HepG2 (cell line): ENCODE measurements around the gene INTU. TPM values are rescaled to one million over a fixed set of nuclear protein-coding genes. Genes with fewer than 3 reads are reported as not detected.

Experiments used
- ATAC-seq: fragments of 200-7000 bp; cut with Tn5 transposase; 3 replicates; pipeline ENCODE4 v1.9.1; 2020; ENCODE audit warnings: mild to moderate bottlenecking, moderate library complexity
- BruUV-seq: library from RNA; stranded (reverse); fragments of 400-500 nt; replicated peaks from 2 replicates; lab custom pipeline; 2021; lab: Mats Ljungman, UMichigan
- CTCF ChIA-PET: fragments of 300-600 bp; formaldehyde crosslinking; extraction: SDS; loops from one replicate; lab custom pipeline; 2021; ENCODE audit warnings: low total read pairs, inconsistent platforms, low intra/inter-chr PET ratio; lab: Yijun Ruan, JAX
- POLR2A ChIA-PET: fragments of 350-600 bp; sonication (Branson Sonifier 250); formaldehyde crosslinking; loops from one replicate; lab custom pipeline; 2020; ENCODE audit warnings: antibody characterized with exemption, inconsistent platforms; lab: Yijun Ruan, JAX
- DNase-seq: peaks from one replicate; pipeline ENCODE4 v3.0.0-alpha.2; 2015; ENCODE audit warnings: low spot score
- FAIRE-seq: peaks from 3 replicates; lab custom pipeline; 2011; peaks lifted over from hg19 to GRCh38; lab: Jason Lieb, UNC
- H2AFZ ChIP-seq: one replicate; pipeline ENCODE4 v1.6.1; 2011; ENCODE audit warnings: low read length, inconsistent platforms
- H3K27ac ChIP-seq: fragments of 300-600 bp; 3 replicates; pipeline ENCODE4 v1.8.0; 2011; ENCODE audit warnings: mixed run types, mild to moderate bottlenecking, mixed read lengths, low read length, inconsistent platforms; ENCODE audit not compliant: insufficient read depth; ENCODE audit errors: extremely low read length
- H3K27me3 ChIP-seq, 2 experiments: fragments of 200-600 bp in 1 of 2; 2 replicates in 1 of 2; 3 replicates in 1 of 2; pipeline versions ENCODE4 v1.6.0 to v1.8.0; 2011; ENCODE audit warnings: low read length in 2 of 2, mild to moderate bottlenecking in 2 of 2, moderate library complexity in 2 of 2, inconsistent platforms in 1 of 2; ENCODE audit not compliant: insufficient read depth in 2 of 2, control insufficient read depth in 1 of 2
- H3K36me3 ChIP-seq, 2 experiments: fragments of 200-600 bp in 1 of 2; replicated peaks in 1 of 2; 2 replicates in 1 of 2; 3 replicates in 1 of 2; pipeline versions ENCODE4 v1.5.1 to v1.8.0; 2011; ENCODE audit warnings: low read length in 2 of 2, inconsistent platforms in 1 of 2; ENCODE audit not compliant: insufficient read depth in 2 of 2, control insufficient read depth in 1 of 2
- H3K4me1 ChIP-seq: 2 replicates; pipeline ENCODE4 v1.5.1; 2012; ENCODE audit warnings: low read length, inconsistent platforms; ENCODE audit not compliant: insufficient read depth
- H3K4me2 ChIP-seq: 2 replicates; pipeline ENCODE4 v1.6.0; 2011; ENCODE audit warnings: low read depth, low read length, inconsistent platforms
- H3K4me3 ChIP-seq, 3 experiments: fragments of 200-600 bp in 1 of 3; sonication (generic), shearing (Covaris generic) in 1 of 3; replicated peaks in 1 of 3; 2 replicates each; pipeline ENCODE4 v1.5.1; 2011 to 2016; ENCODE audit warnings: low read length in 3 of 3, inconsistent platforms in 2 of 3, low read depth in 2 of 3, mild to moderate bottlenecking in 2 of 3, control low read depth in 1 of 3, mixed read lengths in 1 of 3; ENCODE audit not compliant: insufficient read depth in 1 of 3
- H3K79me2 ChIP-seq: one replicate; pipeline ENCODE4 v1.6.1; 2011; ENCODE audit warnings: low read length, inconsistent platforms; ENCODE audit not compliant: insufficient read depth
- H3K9ac ChIP-seq: 2 replicates; pipeline ENCODE4 v1.6.0; 2011; ENCODE audit warnings: mild to moderate bottlenecking, low read depth, low read length, inconsistent platforms; ENCODE audit not compliant: insufficient read depth
- H3K9me3 ChIP-seq: 2 replicates; pipeline ENCODE4 v1.5.1; 2012; ENCODE audit warnings: mild to moderate bottlenecking, low read length
- H4K20me1 ChIP-seq: 2 replicates; pipeline ENCODE4 v1.6.0; 2011; ENCODE audit warnings: inconsistent platforms, mild to moderate bottlenecking, low read length, moderate library complexity; ENCODE audit not compliant: insufficient read depth
- FOXM1 ChIP-seq: sonication (generic); formaldehyde crosslinking; IDR thresholded peaks from 2 replicates; pipeline ENCODE4 v1.5.0; 2020; ENCODE audit warnings: missing genetic modification reagents
- LCORL ChIP-seq, 2 experiments: fragments of 450-650 bp in 1 of 2; sonication (generic) in 1 of 2; formaldehyde crosslinking in 1 of 2; IDR thresholded peaks; 2 replicates each; pipeline versions ENCODE4 v1.5.0 to v1.6.1; 2017 to 2020; ENCODE audit warnings: antibody characterized with exemption in 1 of 2, missing genetic modification reagents in 1 of 2
- MBD4 ChIP-seq: IDR thresholded peaks from 2 replicates; pipeline ENCODE4 v1.6.1; 2012; ENCODE audit warnings: low read length, inconsistent platforms, borderline replicate concordance
- MED8 ChIP-seq: sonication (generic); formaldehyde crosslinking; IDR thresholded peaks from 2 replicates; pipeline ENCODE4 v1.8.1; 2023; ENCODE audit warnings: mild to moderate bottlenecking, missing genetic modification reagents; ENCODE audit not compliant: insufficient replicate concordance
- NR2C2 ChIP-seq: sonication (generic); formaldehyde crosslinking; IDR thresholded peaks from 2 replicates; pipeline ENCODE4 v1.4.0; 2020; ENCODE audit warnings: missing genetic modification reagents, mild to moderate bottlenecking, moderate library complexity, borderline replicate concordance
- PHF5A ChIP-seq: IDR thresholded peaks from one replicate; pipeline ENCODE4 v1.6.1; 2018; ENCODE audit warnings: low read depth, missing genetic modification reagents; ENCODE audit not compliant: unreplicated experiment
- POLR2A ChIP-seq, 2 experiments: IDR thresholded peaks; 2 replicates each; pipeline ENCODE4 v1.6.1; 2011; ENCODE audit warnings: low read depth in 2 of 2, low read length in 2 of 2, mild to moderate bottlenecking in 1 of 2, moderate library complexity in 1 of 2; ENCODE audit not compliant: insufficient read depth in 1 of 2
- POLR2AphosphoS2 ChIP-seq: IDR thresholded peaks from 2 replicates; pipeline ENCODE4 v1.6.1; 2011; ENCODE audit warnings: low read depth, low read length, improper control_type of control experiment
- SMAD1 ChIP-seq: sonication (generic); formaldehyde crosslinking; IDR thresholded peaks from 2 replicates; pipeline ENCODE4 v1.4.0; 2020; ENCODE audit warnings: missing genetic modification reagents, low read depth, mild to moderate bottlenecking, borderline replicate concordance
- SMARCC2 ChIP-seq: fragments of 450-650 bp; IDR thresholded peaks from 2 replicates; pipeline ENCODE4 v1.6.1; 2017; ENCODE audit warnings: antibody characterized with exemption, mild to moderate bottlenecking
- SUZ12 ChIP-seq: fragments of 150-350 bp; IDR thresholded peaks from 2 replicates; pipeline ENCODE4 v1.6.1; 2014; ENCODE audit warnings: low read depth, low read length
- ZFX ChIP-seq: sonication (generic); formaldehyde crosslinking; IDR thresholded peaks from 2 replicates; pipeline ENCODE4 v1.4.0; 2020; ENCODE audit warnings: mild to moderate bottlenecking, low read depth, missing genetic modification reagents, moderate library complexity
- ZNF260 ChIP-seq: sonication (generic); formaldehyde crosslinking; IDR thresholded peaks from 2 replicates; pipeline ENCODE4 v1.4.0; 2020; ENCODE audit warnings: missing genetic modification reagents, low read depth, mild to moderate bottlenecking, borderline replicate concordance
- ZNF616 ChIP-seq: sonication (generic); formaldehyde crosslinking; IDR thresholded peaks from 2 replicates; pipeline ENCODE4 v1.5.0; 2020; ENCODE audit warnings: low read depth, mild to moderate bottlenecking, missing genetic modification reagents
- ZNF816 ChIP-seq: sonication (generic); formaldehyde crosslinking; IDR thresholded peaks from 2 replicates; pipeline ENCODE4 v1.8.0; 2022; ENCODE audit warnings: missing genetic modification reagents, mild to moderate bottlenecking, borderline replicate concordance
- ZSCAN12 ChIP-seq: sonication (generic); formaldehyde crosslinking; IDR thresholded peaks from 2 replicates; pipeline ENCODE4 v1.9.0; 2021; ENCODE audit warnings: mild to moderate bottlenecking, missing genetic modification reagents
- WGBS: methylation state at CpG from one replicate; pipeline ENCODE4 v1.1.6; 2017; ENCODE audit warnings: low lambda C conversion rate; 5-methylcytosine and 5-hydroxymethylcytosine counted together
- in situ Hi-C: cut with HindIII; loops from 2 replicates; pipeline ENCODE4 v1.10.0; 2017; ENCODE audit warnings: low pct_unique_long_range_greater_than_20kb; ENCODE audit not compliant: extremely low pct_ligation_motif_present
- intact Hi-C: fragments of 100-400 bp; cut with micrococcal nuclease; formaldehyde crosslinking; loops from one replicate; pipeline ENCODE4 v1.10.0; 2022; ENCODE audit not compliant: unreplicated experiment
- polyA plus RNA-seq, 8 experiments: library from polyadenylated mRNA; depleted of rRNA in 3 of 8; stranded (reverse) in 7 of 8; unstranded in 1 of 8; fragments of >200 nt; fragmentation: Illumina TruSeq in 4 of 8; extraction: Trizol in 4 of 8; gene quantifications; 2 replicates each; pipeline versions ENCODE4 v1.2.1 to v1.2.3, GENCODE V29; 2011 to 2016; ENCODE audit warnings: low read depth in 4 of 8, missing spikeins in 1 of 8, mixed read lengths in 1 of 8; ENCODE audit not compliant: insufficient read depth in 1 of 8
- total RNA-seq, 5 experiments: library from RNA; depleted of rRNA; stranded (reverse); fragments of >200 nt; fragmentation: Illumina TruSeq; extraction: Trizol; gene quantifications; 2 replicates each; pipeline ENCODE4 v1.2.3, GENCODE V29; 2016; ENCODE audit warnings: low read depth in 1 of 5
- TF ChIP-seq, protein P1 (sequence below): sonication (generic); formaldehyde crosslinking; IDR thresholded peaks from 2 replicates; pipeline ENCODE4 v1.5.1; 2020; ENCODE audit warnings: mild to moderate bottlenecking, missing genetic modification reagents
- TF ChIP-seq, protein P2 (sequence below): sonication (generic); formaldehyde crosslinking; IDR thresholded peaks from 2 replicates; pipeline ENCODE4 v1.4.0; 2020; ENCODE audit warnings: mild to moderate bottlenecking, missing genetic modification reagents
- TF ChIP-seq, protein P3 (sequence below): sonication (generic); formaldehyde crosslinking; IDR thresholded peaks from 2 replicates; pipeline ENCODE4 v1.5.0; 2020; ENCODE audit warnings: missing genetic modification reagents

The INTU gene
- total and polyA plus RNA-seq, 2 of the 13 experiments (the other 11 are each of a cell fraction or from before 2014, with no cell fraction given), result 5.3 to 6.2 TPM

DNA sequence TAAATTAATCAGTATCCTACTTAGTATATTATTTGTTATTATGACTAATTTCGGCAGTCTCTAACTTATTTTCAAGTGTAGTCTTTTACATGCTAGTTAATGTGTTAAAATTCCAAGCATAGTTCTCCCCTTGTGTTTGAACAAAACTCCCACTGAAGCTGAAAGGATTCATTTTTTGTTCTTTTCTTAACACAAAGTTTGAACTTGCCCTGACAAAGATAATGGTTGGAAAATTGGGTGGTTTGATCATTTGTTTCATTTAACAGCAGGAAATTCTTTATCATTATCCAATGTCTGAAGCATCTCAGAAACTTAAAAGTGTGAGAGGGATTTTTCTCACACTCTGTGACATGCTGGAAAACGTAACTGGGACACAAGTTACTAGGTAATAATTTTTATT lies 36.0 kb downstream of the INTU start (continued):
- TF ChIP-seq, protein P1, sequence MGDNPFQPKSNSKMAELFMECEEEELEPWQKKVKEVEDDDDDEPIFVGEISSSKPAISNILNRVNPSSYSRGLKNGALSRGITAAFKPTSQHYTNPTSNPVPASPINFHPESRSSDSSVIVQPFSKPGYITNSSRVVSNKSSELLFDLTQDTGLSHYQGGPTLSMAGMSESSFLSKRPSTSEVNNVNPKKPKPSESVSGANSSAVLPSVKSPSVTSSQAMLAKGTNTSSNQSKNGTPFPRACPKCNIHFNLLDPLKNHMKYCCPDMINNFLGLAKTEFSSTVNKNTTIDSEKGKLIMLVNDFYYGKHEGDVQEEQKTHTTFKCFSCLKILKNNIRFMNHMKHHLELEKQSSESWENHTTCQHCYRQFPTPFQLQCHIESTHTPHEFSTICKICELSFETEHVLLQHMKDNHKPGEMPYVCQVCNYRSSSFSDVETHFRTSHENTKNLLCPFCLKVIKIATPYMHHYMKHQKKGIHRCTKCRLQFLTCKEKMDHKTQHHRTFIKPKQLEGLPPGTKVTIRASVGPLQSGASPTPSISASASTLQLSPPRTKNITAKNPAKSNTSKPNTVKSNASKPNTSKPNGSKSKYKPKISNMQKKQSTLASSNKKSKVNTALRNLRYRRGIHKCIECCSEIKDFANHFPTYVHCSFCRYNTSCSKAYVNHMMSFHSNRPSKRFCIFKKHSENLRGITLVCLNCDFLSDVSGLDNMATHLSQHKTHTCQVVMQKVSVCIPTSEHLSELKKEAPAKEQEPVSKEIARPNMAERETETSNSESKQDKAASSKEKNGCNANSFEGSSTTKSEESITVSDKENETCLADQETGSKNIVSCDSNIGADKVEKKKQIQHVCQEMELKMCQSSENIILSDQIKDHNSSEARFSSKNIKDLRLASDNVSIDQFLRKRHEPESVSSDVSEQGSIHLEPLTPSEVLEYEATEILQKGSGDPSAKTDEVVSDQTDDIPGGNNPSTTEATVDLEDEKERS (CRISPR knock-in tag), result no peak

DNA sequence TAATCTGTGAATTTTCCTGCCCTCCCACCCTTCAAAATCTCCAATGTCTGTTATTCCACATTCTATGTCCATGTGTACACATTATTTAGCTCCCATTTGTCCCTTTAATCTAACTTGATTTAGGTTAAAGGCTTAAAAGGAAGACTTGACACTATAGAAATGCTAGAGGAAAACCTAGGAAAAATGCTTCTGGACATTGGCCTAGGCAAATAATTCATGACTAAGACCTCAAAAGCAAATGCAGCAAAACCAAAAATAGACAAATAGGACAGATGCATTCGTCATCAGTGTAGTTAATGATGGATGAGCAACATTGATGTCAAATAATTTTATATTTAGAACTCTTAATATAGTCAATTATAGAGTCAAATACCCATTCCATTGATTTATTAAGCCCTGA lies 36.9 kb downstream of the INTU start:
- POLR2A ChIA-PET, result no interaction called here
- Histone ChIP-seq H3K4me3 (no peak overlapping the region), H3K79me2 (no peaks in the 10 kb centered on the region), H2AFZ (no peak overlapping the region), H4K20me1 (no peaks in the 10 kb centered on the region), H3K9ac (no peak overlapping the region), H3K4me1 (peaks cover 14% of the 10 kb centered on the region), H3K27ac (no peak overlapping the region), H3K36me3 (no peaks in the 10 kb centered on the region; a peak in 2 of 5 replicates), H3K27me3 (no peaks in the 10 kb centered on the region), H3K4me2 (no peak overlapping the region), H3K9me3 (no peaks in the 10 kb centered on the region)
- DNase-seq (no peak), FAIRE-seq (no peak), ATAC-seq (no peak)
- intact Hi-C loops (no loop called here), in situ Hi-C loops (no loop called here)
- 88% methylated on average over 1 of the region's 1 CpG for WGBS
- CTCF ChIA-PET, result no interaction called here
- BruUV-seq, result no TSS peak
- TF ChIP-seq LCORL (IDR thresholded peaks at IDR 0.05), result no peak
- TF ChIP-seq LCORL (CRISPR knock-in tag; IDR thresholded peaks at IDR 0.05), result no peak
- no peak for TF ChIP-seq FOXM1
- TF ChIP-seq, protein P2, sequence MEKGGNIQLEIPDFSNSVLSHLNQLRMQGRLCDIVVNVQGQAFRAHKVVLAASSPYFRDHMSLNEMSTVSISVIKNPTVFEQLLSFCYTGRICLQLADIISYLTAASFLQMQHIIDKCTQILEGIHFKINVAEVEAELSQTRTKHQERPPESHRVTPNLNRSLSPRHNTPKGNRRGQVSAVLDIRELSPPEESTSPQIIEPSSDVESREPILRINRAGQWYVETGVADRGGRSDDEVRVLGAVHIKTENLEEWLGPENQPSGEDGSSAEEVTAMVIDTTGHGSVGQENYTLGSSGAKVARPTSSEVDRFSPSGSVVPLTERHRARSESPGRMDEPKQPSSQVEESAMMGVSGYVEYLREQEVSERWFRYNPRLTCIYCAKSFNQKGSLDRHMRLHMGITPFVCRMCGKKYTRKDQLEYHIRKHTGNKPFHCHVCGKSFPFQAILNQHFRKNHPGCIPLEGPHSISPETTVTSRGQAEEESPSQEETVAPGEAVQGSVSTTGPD (CRISPR knock-in tag), result no peak
- TF ChIP-seq ZSCAN12, result no peak
- TF ChIP-seq SMAD1 (CRISPR knock-in tag), result no peak
- no peak for TF ChIP-seq NR2C2 (CRISPR knock-in tag)
- TF ChIP-seq ZNF816 (CRISPR knock-in tag), result no peak
- no peak for TF ChIP-seq PHF5A (CRISPR knock-in tag)
- no peak for TF ChIP-seq SMARCC2
- no peak for TF ChIP-seq ZNF616 (CRISPR knock-in tag)
- TF ChIP-seq, protein P3, sequence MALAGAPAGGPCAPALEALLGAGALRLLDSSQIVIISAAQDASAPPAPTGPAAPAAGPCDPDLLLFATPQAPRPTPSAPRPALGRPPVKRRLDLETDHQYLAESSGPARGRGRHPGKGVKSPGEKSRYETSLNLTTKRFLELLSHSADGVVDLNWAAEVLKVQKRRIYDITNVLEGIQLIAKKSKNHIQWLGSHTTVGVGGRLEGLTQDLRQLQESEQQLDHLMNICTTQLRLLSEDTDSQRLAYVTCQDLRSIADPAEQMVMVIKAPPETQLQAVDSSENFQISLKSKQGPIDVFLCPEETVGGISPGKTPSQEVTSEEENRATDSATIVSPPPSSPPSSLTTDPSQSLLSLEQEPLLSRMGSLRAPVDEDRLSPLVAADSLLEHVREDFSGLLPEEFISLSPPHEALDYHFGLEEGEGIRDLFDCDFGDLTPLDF (CRISPR knock-in tag), result no peak
- no peak for TF ChIP-seq MBD4
- no peak for TF ChIP-seq SUZ12
- no peak for TF ChIP-seq POLR2AphosphoS2
- TF ChIP-seq MED8 (CRISPR knock-in tag), result no peak
- TF ChIP-seq ZFX (CRISPR knock-in tag), result no peak
- no peak for TF ChIP-seq ZNF260
- no peak for TF ChIP-seq POLR2A (IDR thresholded peaks at IDR 0.05; ENCODE audit: insufficient read depth in 1 of 2, low read depth in 2 of 2, low read length in 2 of 2)
